ENCODE results near the gene MTG2.

MTG2 gene

GRCh38 chr20:62197801-62198200 is 15.0 kb downstream of the MTG2 start:
- in situ Hi-C loops (cut with MboI; ENCODE audit: low pct_unique_long_range_greater_than_20kb, low sequenced_read_pairs): no loop called here
- DNase-seq: no peak

- in situ Hi-C loops (cut with MboI; ENCODE audit: low pct_unique_long_range_greater_than_20kb, low sequenced_read_pairs): no loop called here
- no peak for DNase-seq
These were observed 15.7 kb downstream of the MTG2 start for GRCh38 chr20:62198496-62198895.

DNA sequence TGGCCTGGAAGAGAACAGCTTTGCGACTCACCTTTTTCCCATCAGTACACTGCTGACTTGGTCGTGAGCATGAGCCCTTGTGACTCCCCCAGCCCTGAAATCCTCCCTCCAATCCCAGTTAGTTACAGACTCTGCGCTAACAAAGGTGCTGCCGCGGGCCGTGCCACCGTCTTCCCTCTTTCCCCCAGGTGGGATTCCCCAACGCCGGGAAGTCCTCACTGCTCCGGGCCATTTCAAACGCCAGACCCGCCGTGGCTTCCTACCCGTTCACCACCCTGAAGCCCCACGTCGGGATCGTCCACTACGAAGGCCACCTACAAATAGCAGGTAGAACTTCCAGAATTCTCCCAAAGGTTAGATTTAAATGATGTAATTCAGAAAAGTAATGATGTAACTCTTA is 16.1 kb downstream of the MTG2 start:
- no peak for DNase-seq
- in situ Hi-C loops (cut with MboI; ENCODE audit: low pct_unique_long_range_greater_than_20kb, low sequenced_read_pairs): no loop called here

GRCh38 chr20:62200491-62201172 is 17.8 kb downstream of the MTG2 start:
- DNase-seq: no peak
- in situ Hi-C loops (cut with MboI; ENCODE audit: low pct_unique_long_range_greater_than_20kb, low sequenced_read_pairs): no loop called here

GRCh38 chr20:62201173-62202082 is 18.6 kb downstream of the MTG2 start:
- in situ Hi-C loops (cut with MboI; ENCODE audit: low pct_unique_long_range_greater_than_20kb, low sequenced_read_pairs): no loop called here
- DNase-seq: peak; percentile 91

- in situ Hi-C loops (cut with MboI; ENCODE audit: low pct_unique_long_range_greater_than_20kb, low sequenced_read_pairs): no loop called here
- DNase-seq: no peak
These were observed 19.2 kb downstream of the MTG2 start for GRCh38 chr20:62202083-62202395.

- no peak for DNase-seq
- in situ Hi-C loops (cut with MboI; ENCODE audit: low pct_unique_long_range_greater_than_20kb, low sequenced_read_pairs): no loop called here
These were observed 20.0 kb downstream of the MTG2 start for GRCh38 chr20:62202676-62203377.

GRCh38 chr20:62203378-62204030 is 20.7 kb downstream of the MTG2 start:
- in situ Hi-C loops (cut with MboI; ENCODE audit: low pct_unique_long_range_greater_than_20kb, low sequenced_read_pairs): no loop called here
- DNase-seq: peak; percentile 38

DNA sequence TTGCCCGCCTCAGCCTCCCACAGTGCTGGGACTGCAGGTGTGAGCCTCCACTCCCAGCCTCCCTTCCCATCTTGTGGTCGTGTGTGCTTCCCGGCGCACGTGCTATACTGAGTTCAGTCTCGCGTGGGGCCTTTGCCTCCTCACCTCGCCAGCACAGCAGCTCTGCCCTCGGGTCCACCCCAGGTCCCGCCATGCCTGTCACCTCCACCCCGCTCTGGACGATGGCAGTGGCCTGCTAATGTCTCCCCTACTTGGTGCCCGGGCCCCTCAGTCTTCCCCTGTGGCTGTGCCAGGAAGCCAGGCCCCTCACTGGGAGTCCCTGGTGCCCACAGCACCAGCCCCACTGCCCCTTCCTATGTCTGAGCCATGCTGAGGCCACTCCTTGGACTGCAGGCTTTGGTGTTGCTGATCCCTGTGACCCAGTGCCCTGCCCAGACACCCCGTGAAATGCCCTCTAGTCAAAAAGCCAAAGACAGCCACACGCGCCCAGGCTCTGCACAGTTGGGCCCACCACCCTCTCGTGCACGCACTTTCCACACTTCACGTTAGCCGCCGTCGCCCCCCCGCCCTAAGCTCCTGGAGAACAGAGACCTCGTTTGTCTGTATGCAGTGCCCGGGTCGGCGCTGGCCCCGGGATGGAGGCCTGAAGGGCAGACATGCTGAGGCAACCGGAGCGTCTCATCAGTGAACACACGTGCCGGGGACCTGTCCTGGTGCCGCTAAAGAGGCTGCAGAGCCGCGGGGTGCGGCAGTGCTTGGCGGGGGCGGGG is 23.0 kb downstream of the MTG2 start:
- DNase-seq: no peak
- in situ Hi-C loops (cut with MboI; ENCODE audit: low pct_unique_long_range_greater_than_20kb, low sequenced_read_pairs): no loop called here

DNA sequence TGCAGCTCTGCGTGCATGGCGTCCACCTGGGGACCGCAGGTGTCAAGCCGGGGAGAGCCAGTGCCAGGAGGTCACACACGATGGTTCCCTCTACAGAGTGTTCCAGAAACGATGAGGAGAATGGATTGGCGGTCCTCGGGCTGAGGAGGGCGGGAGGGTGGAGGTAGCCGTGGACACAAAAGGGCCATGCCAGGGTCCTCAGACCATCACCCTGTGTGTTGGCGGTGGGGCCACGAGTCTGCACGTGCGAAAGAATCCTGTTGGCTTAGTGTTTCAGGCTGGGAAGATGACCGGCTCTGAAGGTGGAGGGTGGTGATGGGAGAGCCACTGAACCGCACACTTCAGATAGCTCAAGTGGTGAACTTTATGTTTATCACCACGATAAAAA is 23.6 kb downstream of the MTG2 start:
- no peak for DNase-seq
- in situ Hi-C loops (cut with MboI; ENCODE audit: low pct_unique_long_range_greater_than_20kb, low sequenced_read_pairs): no loop called here

DNA sequence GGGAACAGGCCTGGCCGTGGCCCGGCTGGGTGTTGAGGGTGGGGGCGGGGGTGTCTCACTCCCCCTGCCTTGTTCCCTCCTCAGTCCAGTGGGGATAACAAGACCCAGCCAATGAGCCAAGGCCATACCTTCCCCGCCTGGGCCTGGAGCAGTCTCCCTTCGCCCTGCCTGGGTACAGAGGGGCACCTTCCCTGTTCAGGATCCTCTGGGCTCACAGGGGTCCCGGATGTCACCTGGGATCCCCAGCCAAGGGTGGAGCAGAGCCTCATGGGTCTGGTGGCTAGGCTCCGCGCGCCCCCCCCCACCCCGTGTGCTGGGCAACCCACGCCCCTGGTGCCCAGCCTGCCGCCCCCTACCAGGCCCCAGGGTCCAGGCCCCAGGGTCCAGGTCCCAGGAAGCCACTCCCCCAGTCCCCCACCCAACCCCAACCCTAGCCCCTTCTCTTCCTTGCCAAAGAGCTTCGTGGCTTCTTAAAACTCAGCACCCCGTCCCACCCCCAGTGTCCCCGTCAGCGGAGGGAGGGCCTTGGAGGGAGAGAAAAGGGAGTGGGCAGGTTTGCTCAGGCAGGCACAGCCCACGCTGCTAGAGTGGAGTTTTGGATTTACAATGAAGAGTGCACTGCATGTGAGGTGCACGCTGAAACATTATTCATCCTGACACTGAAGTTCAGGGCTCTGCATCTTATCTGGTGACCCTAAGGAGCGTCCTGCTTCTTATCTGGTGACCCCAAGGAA is 25.4 kb downstream of the MTG2 start:
- no peak for DNase-seq
- in situ Hi-C loops (cut with MboI; ENCODE audit: low pct_unique_long_range_greater_than_20kb, low sequenced_read_pairs): no loop called here

DNA sequence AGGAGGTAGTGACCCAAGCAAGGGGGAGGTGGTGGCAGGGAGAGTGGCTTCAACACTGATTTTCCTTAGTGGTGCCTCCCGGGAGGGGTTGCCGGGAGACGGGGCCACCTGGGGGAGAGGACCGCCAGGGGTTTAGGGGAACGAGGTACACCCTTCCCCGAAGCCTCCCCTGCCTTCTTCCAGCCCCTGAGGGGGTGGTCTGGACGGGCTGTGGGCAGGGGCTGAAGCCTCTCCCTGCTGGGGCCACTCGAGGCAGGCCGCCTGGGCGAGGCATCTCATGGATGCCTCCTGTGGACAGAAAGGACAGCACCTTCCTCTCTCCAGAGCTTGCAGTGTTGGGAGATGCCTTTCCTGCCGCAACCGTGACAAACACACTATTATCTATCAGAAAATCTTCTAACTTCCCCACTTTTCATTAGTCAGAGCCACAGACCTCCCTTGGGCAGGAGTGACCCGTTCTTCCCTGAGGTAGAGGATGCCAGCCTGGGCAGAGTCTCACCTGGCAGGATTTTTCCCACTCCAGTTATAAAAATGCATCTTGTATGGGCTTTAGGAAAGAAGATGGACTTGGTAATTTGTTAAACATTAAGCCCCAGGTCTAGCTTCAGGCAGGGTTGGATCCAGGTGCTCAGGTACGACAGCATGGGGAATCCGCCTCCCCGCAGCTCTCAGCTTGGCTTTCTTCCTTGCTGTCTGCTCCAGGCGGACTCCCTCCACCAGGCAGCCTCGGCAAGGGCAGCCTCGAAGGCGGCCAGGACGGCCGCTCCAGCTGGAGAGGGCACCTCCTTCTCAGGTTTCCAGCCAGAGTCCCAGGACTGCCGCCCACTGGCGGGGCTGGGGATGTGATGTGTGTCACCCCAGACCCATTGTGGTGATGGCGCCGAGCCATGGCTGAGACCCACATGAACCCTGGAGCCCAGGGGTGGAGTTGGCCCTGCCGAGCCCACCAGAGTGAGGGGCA is 26.2 kb downstream of the MTG2 start:
- in situ Hi-C loops (cut with MboI; ENCODE audit: low pct_unique_long_range_greater_than_20kb, low sequenced_read_pairs): no loop called here
- peak; percentile 28 for DNase-seq

DNA sequence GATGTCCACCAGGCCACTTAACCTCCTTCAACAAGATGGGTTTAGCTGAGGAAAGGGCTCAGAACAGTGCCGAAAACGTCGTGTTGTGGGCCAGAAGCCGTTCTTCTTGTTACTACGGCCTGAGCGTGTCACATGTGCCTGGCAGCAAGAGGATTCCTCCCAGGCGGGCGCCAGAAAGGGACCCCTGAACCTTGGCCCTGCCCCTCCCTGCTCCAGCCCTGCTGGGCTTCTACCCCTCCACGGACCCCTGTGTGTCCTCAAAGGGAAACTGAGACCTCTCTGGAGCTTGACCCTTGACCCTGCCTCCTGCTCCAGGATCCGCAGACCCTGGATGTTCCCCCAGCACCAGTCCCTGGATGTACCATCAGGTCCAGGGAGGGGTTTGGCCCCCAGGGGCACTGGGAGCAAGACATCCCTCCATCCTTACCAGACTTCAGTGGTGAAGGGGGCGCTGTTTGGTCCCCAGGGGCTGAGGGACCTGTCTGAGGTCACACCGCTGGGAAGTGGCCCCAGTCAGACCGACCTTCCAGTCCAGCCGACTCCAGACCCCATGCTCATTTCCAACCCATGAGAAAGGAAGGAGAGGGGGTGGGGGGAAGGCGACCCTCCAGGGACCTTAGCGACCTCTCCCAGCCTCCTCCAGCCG is 27.1 kb downstream of the MTG2 start:
- in situ Hi-C loops (cut with MboI; ENCODE audit: low pct_unique_long_range_greater_than_20kb, low sequenced_read_pairs): no loop called here
- DNase-seq: no peak

- no peak for DNase-seq
- in situ Hi-C loops (cut with MboI; ENCODE audit: low pct_unique_long_range_greater_than_20kb, low sequenced_read_pairs): no loop called here
These were observed 27.6 kb downstream of the MTG2 start for GRCh38 chr20:62210496-62210855.

DNA sequence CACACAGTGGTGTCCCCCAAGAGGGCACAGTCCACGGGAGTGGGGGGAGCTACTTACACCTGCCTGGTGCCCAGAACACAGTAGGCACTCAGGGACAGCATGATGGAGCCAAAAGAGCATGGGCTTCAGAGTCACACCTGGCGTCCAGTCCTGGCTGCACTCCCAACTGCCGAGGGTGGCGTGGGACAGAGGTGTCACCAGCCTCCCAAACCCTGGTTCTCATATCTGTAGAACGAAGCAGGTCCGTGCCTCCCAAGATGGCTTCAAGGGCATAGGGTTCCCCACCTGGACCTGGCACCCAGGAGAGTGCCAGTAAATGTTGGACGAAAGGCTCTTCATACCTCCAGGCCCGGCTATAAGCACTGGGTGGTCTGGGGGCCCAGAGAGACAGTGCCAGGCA is 28.4 kb downstream of the MTG2 start:
- no peak for DNase-seq
- in situ Hi-C loops (cut with MboI; ENCODE audit: low pct_unique_long_range_greater_than_20kb, low sequenced_read_pairs): no loop called here

DNA sequence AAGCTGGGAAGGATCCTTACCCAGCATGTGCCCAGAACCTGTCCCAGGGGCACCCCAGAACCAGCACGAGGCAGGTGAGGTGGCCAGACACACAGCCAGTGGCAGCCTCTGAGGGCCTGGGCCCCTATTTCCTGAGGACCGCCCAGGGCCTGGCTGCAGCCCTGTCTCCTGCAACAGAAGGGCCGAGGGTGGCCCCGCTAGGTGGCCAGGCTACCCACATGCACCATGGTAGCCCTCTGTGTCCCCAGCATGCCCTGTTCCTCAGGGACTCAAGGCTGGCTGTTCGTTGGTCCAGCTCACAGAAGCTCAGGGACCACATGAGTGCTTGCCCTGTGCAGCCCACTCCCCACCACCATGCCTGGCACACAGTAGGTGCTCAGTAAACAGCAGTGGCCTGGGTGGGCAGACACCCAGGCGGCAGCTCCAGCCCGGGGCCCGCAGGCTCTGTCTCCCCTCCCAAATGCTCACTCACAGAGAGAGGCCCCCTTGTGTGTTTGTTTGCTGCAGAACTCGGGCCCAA is 29.0 kb downstream of the MTG2 start:
- DNase-seq: no peak
- in situ Hi-C loops (cut with MboI; ENCODE audit: low pct_unique_long_range_greater_than_20kb, low sequenced_read_pairs): no loop called here

GRCh38 chr20:62212299-62212698 is 29.5 kb downstream of the MTG2 start:
- no peak for DNase-seq
- in situ Hi-C loops (cut with MboI; ENCODE audit: low pct_unique_long_range_greater_than_20kb, low sequenced_read_pairs): no loop called here
